ENCODE data around the gene RPS6KA2. TPM values are rescaled to one million over a fixed set of nuclear protein-coding genes. Genes with fewer than 3 reads are reported as not detected.
"Not testable (repeated sequence)": the region's sequence is repeated elsewhere in the genome, so short reads cannot be mapped to it uniquely, and the experiment has no call there.

RPS6KA2 gene
- total RNA-seq, 4 donors from 2014 or later, result 11.8 to 66.0 (median 19.2) TPM

DNA sequence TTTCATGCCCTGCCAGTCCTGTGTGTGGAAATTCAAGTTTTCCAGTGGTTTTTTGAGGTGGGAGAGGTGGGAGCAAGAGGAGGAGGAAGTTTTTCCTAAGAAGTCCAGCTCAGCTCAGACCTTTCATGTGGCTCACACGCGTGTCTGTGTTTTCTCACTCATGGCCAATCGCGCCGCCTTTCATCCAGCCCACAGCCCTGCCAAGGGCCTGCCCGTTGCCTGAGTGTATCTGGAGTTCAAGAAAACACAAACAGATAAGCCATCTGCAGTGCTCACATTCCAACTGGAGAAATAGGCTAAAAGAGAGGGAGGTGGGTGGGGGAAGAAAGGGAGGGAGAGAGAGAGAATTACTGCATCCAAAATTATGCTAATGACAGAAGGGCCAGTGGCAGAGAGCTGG lies 231.7 kb downstream of the RPS6KA2 start:
- TF ChIP-seq CTCF (IDR thresholded peaks at IDR 0.05) (no peak), POLR2A (IDR thresholded peaks at IDR 0.05) (no peak)
- intact Hi-C loops (cut with DNase I), result loop anchor here (5.0 kb wide), 1 partner anchor 113 kb away; no protein-coding TSS in a partner anchor
- Histone ChIP-seq H3K4me3 (no peak overlapping the region), H3K36me3 (no peaks in the 10 kb centered on the region), H3K4me1 (no peaks in the 10 kb centered on the region), H3K9me3 (no peaks in the 10 kb centered on the region), H3K27ac (no peak overlapping the region), H3K27me3 (peaks cover 0 to 47% (median 0%) of the 10 kb centered on the region in 4 donors)
- DNase-seq, result no peak
- WGBS, 2 donors, result 58 to 82% methylated on average over 3 to 6 of the region's 6 CpGs

- no peak for DNase-seq
- H3K4me3 ChIP-seq, result no peak overlapping the region
- no peaks in the 10 kb centered on the region for H3K4me1 ChIP-seq
- no peak overlapping the region for H3K27ac ChIP-seq
- intact Hi-C loops (cut with DNase I), result no loop called here
- peaks cover 0 to 47% (median 0%) of the 10 kb centered on the region in 4 donors for H3K27me3 ChIP-seq
- no peak for TF ChIP-seq POLR2A (IDR thresholded peaks at IDR 0.05)
- no peak for TF ChIP-seq CTCF (IDR thresholded peaks at IDR 0.05)
- 55 to 57% methylated on average over 9 of the region's 10 CpGs for WGBS, 2 donors
- H3K9me3 ChIP-seq, result no peaks in the 10 kb centered on the region
- no peaks in the 10 kb centered on the region for H3K36me3 ChIP-seq
These were observed 232.8 kb downstream of the RPS6KA2 start for GRCh38 chr6:166394036-166394892.

GRCh38 chr6:166393535-166393823 lies 233.6 kb downstream of the RPS6KA2 start:
- Histone ChIP-seq H3K4me3 (no peak overlapping the region), H3K27me3 (peaks cover 0 to 47% (median 0%) of the 10 kb centered on the region in 4 donors), H3K9me3 (no peaks in the 10 kb centered on the region), H3K27ac (no peak overlapping the region), H3K4me1 (no peaks in the 10 kb centered on the region), H3K36me3 (no peaks in the 10 kb centered on the region)
- WGBS, 2 donors, result 100% methylated on average over 1 of the region's 27 CpGs; no CpG with 5 or more reads in 1 of the 2 donors
- TF ChIP-seq POLR2A (IDR thresholded peaks at IDR 0.05), result no peak
- no peak for TF ChIP-seq CTCF (IDR thresholded peaks at IDR 0.05)
- intact Hi-C loops (cut with DNase I), result no loop called here
- DNase-seq, result no peak

GRCh38 chr6:166392755-166393534 lies 234.1 kb downstream of the RPS6KA2 start:
- H3K4me1 ChIP-seq; intact Hi-C loops (cut with DNase I); H3K36me3 ChIP-seq; DNase-seq; H3K4me3 ChIP-seq; H3K27ac ChIP-seq; H3K9me3 ChIP-seq: not testable (repeated sequence)
- peaks cover 0 to 46% (median 0%) of the 10 kb centered on the region in 4 donors for H3K27me3 ChIP-seq
- 74 to 81% methylated on average over 5 to 12 of the region's 30 CpGs for WGBS, 2 donors

DNA sequence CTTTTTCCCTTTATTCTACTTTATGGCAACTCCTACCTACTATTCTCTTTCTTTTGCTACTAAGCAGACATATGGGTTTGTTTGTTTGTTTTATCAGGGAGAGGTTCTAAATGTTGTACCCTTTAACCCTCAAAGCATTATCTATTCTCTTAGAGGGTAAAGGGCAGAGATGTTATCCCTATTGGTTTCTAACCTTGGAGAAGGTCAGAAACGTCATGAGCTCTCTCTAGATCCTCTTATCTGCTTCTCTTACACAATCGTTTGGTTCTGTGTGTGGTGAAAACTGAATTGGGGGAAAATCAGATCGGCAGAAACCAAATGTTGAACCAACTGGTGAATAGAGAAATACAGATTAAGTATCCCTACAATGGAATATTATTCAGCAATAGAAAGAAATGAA lies 237.9 kb downstream of the RPS6KA2 start:
- Histone ChIP-seq H3K36me3 (no peaks in the 10 kb centered on the region), H3K27ac (no peak overlapping the region), H3K4me3 (no peak overlapping the region), H3K27me3 (peaks cover 0 to 10% (median 0%) of the 10 kb centered on the region in 4 donors), H3K4me1 (peaks cover 1 to 2% (median 2%) of the 10 kb centered on the region in 3 donors), H3K9me3 (no peaks in the 10 kb centered on the region)
- no peak for DNase-seq
- TF ChIP-seq POLR2A (IDR thresholded peaks at IDR 0.05) (no peak), CTCF (IDR thresholded peaks at IDR 0.05) (no peak)
- intact Hi-C loops (cut with DNase I), result no loop called here
- WGBS, 2 donors, result 39 to 42% methylated on average over 3 of the region's 3 CpGs
